Lung (tissue), 12 donors: ENCODE data around the gene BRME1. TPM values are rescaled to one million over a fixed set of nuclear protein-coding genes. Genes with fewer than 3 reads are reported as not detected.

ENCODE experiments used
- ATAC-seq: fragments of 200-7000 bp; cut with Tn5 transposase; one replicate; pipeline ENCODE4 v1.9.1; 2020; ENCODE audit warnings: moderate number of reproducible peaks; ENCODE audit not compliant: insufficient read depth, low FRiP score
- DNase-seq, 3 donors: peaks; one replicate each; pipeline ENCODE4 v3.0.0-alpha.2; 2013 to 2017
- H3K27ac ChIP-seq, 2 donors: one replicate each; pipeline ENCODE4 v1.5.1; 2013; ENCODE audit warnings: mild to moderate bottlenecking in 2 of 2, moderate library complexity in 2 of 2, control low read depth in 1 of 2, inconsistent platforms in 1 of 2, low read depth in 1 of 2, low read length in 1 of 2
- H3K27me3 ChIP-seq, 3 donors: one replicate each; pipeline ENCODE4 v1.5.1; 2013; ENCODE audit warnings: low read length in 2 of 3; ENCODE audit not compliant: control insufficient read depth in 3 of 3, insufficient read depth in 3 of 3
- H3K36me3 ChIP-seq, 4 donors: one replicate each; pipeline ENCODE4 v1.5.1; 2013; ENCODE audit warnings: low read length in 4 of 4, mild to moderate bottlenecking in 1 of 4, moderate library complexity in 1 of 4; ENCODE audit not compliant: control insufficient read depth in 4 of 4, insufficient read depth in 4 of 4
- H3K4me1 ChIP-seq, 5 donors: one replicate each; pipeline ENCODE4 v1.5.1; 2013; ENCODE audit warnings: low read length in 5 of 5, mild to moderate bottlenecking in 2 of 5, moderate library complexity in 1 of 5; ENCODE audit not compliant: control insufficient read depth in 5 of 5, insufficient read depth in 5 of 5
- H3K4me3 ChIP-seq: one replicate; pipeline ENCODE4 v1.5.1; 2013; ENCODE audit warnings: mild to moderate bottlenecking, control low read depth, moderate library complexity
- H3K9ac ChIP-seq, 2 donors: one replicate each; pipeline ENCODE4 v1.5.1; 2013; ENCODE audit warnings: low read length in 2 of 2, control low read depth in 1 of 2; ENCODE audit not compliant: insufficient read depth in 1 of 2
- H3K9me3 ChIP-seq, 4 donors: one replicate each; pipeline ENCODE4 v1.5.1; 2013; ENCODE audit warnings: low read length in 3 of 4, mild to moderate bottlenecking in 1 of 4, moderate library complexity in 1 of 4; ENCODE audit not compliant: control insufficient read depth in 4 of 4, insufficient read depth in 3 of 4
- WGBS, 2 donors: extraction: QIAGEN DNeasy Blood & Tissue Kit; methylation state at CpG; one replicate each; pipeline ENCODE4 v1.1.7; 2013; 5-methylcytosine and 5-hydroxymethylcytosine counted together
- polyA plus RNA-seq, 2 donors: library from polyadenylated mRNA; stranded (reverse); fragments of 200-250 nt; gene quantifications; one replicate each; pipeline ENCODE4 v1.2.1, GENCODE V29; 2013
- total RNA-seq, 2 donors: library from RNA; depleted of rRNA in 1 of 2; stranded (reverse); fragments of >200 nt in 1 of 2; gene quantifications; one replicate each; pipeline ENCODE4 v1.2.1, GENCODE V29; 2014 to 2021
- TF ChIP-seq, protein P1 (sequence below): IDR thresholded peaks from 2 replicates; pipeline ENCODE4 v1.5.1; 2012; ENCODE audit warnings: mild to moderate bottlenecking; ENCODE audit errors: control extremely low read depth, extremely low read depth
- donor health status: control.
- donor health status: control.
- donor health status: Bipolar disorder and iron deficiency.
- donor health status: healthy.
- donor health status: DM: yes; HTN: yes; CAD: no.

The BRME1 gene
- total and polyA plus RNA-seq, 4 donors, result 1.3 to 3.2 (median 2.9) TPM

DNA sequence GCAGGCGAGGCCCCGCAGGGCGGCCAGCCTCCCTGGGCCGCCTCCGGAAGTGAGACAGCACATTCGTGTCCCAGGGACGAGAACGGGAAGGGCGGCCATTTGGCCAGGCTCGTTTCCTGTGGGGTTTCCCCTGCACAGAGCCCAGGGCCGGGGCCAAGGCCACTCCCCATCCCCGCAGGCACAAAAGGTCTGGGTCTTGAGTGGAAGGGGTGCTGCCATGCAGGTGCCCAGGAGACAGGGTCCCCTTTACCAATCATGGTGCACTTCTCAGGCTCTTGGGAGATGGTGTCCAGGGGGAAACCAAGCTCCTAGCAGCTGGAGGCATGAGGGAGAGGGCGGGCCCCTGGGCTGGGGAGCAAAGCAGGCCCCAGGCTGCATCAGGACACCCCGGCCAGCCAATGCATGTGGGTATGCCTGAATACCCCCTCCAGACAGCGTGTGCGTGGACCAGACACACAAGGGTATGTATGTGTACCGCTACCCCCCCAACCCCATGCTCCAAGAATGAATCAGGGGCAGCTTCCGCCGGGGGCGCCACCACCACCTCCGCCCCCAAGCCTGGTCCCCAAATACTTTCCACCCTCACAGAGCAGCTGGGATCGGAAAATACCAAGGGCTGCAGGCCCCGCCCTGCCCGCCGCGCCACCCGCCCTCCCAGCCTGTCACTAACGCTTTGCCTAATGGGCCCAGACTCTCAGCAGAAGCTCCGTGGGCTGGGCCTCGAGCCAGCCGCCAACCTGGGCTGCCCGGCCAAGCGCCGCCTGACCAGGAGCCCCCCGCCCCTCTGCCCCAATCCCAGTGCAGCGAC, 66.6 kb downstream of the BRME1 start:
- Histone ChIP-seq H3K27me3 (no peaks in the 10 kb centered on the region), H3K27ac (peak overlapping the region; percentile 98 to 99), H3K4me3 (peak overlapping the region; percentile 88), H3K9ac (peak overlapping the region in 1 of 2 donors; percentile 67), H3K9me3 (no peaks in the 10 kb centered on the region), H3K36me3 (peaks cover 0 to 19% (median 8%) of the 10 kb centered on the region in 4 donors), H3K4me1 (peaks cover 0 to 58% (median 18%) of the 10 kb centered on the region in 5 donors)
- ATAC-seq (peak; percentile 45), DNase-seq (peak; percentile 88 to 92 (median 91))
- TF ChIP-seq, protein P1, sequence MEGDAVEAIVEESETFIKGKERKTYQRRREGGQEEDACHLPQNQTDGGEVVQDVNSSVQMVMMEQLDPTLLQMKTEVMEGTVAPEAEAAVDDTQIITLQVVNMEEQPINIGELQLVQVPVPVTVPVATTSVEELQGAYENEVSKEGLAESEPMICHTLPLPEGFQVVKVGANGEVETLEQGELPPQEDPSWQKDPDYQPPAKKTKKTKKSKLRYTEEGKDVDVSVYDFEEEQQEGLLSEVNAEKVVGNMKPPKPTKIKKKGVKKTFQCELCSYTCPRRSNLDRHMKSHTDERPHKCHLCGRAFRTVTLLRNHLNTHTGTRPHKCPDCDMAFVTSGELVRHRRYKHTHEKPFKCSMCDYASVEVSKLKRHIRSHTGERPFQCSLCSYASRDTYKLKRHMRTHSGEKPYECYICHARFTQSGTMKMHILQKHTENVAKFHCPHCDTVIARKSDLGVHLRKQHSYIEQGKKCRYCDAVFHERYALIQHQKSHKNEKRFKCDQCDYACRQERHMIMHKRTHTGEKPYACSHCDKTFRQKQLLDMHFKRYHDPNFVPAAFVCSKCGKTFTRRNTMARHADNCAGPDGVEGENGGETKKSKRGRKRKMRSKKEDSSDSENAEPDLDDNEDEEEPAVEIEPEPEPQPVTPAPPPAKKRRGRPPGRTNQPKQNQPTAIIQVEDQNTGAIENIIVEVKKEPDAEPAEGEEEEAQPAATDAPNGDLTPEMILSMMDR, result no peak
- 0 to 2% methylated on average over 35 to 36 of the region's 36 CpGs for WGBS, 2 donors

DNA sequence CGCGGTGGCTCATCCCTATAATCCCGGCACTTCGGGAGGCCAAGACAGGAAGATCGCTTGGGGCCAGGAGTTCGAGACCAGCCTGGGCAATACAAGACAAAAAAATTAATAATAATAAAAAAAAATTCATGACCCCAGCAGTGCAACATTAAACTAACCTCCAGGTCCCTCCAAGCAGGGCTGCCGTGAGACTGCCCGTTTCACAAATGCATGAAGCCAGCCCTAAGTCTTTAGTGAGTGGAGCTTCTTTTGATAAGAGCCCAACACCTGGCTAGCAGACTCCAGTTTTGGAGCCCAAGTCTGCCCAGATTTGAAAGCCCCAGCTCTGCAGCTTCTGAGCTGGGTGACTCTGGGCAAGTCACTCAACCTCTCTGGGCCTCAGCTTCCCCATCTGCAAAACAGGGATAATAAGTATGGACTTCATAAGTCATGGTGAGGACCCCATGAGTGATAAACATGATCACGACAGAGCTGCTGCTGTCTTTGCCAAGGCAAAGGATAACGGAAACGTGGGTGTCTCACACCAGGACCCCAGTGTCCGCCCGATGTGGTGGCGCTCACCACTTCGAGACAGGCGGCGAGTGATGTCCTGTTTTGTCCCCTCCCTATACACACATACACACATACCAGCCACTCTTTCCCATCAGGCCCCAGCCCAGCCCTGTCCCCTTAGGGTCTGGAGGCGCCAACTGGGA, 67.3 kb downstream of the BRME1 start:
- H3K4me3 ChIP-seq, result peak overlapping the region; percentile 27
- TF ChIP-seq, protein P1, result no peak
- ATAC-seq, result no peak
- H3K27me3 ChIP-seq, result no peaks in the 10 kb centered on the region
- DNase-seq, result peak in 1 of 3 donors; percentile 21
- peak overlapping the region; percentile 98 to 99 for H3K27ac ChIP-seq
- peaks cover 0 to 23% (median 13%) of the 10 kb centered on the region in 4 donors for H3K36me3 ChIP-seq
- 34 to 38% methylated on average over 18 of the region's 18 CpGs for WGBS, 2 donors
- peaks cover 0 to 59% (median 13%) of the 10 kb centered on the region in 5 donors for H3K4me1 ChIP-seq
- H3K9me3 ChIP-seq, result no peaks in the 10 kb centered on the region
- H3K9ac ChIP-seq, result no peak overlapping the region

DNA sequence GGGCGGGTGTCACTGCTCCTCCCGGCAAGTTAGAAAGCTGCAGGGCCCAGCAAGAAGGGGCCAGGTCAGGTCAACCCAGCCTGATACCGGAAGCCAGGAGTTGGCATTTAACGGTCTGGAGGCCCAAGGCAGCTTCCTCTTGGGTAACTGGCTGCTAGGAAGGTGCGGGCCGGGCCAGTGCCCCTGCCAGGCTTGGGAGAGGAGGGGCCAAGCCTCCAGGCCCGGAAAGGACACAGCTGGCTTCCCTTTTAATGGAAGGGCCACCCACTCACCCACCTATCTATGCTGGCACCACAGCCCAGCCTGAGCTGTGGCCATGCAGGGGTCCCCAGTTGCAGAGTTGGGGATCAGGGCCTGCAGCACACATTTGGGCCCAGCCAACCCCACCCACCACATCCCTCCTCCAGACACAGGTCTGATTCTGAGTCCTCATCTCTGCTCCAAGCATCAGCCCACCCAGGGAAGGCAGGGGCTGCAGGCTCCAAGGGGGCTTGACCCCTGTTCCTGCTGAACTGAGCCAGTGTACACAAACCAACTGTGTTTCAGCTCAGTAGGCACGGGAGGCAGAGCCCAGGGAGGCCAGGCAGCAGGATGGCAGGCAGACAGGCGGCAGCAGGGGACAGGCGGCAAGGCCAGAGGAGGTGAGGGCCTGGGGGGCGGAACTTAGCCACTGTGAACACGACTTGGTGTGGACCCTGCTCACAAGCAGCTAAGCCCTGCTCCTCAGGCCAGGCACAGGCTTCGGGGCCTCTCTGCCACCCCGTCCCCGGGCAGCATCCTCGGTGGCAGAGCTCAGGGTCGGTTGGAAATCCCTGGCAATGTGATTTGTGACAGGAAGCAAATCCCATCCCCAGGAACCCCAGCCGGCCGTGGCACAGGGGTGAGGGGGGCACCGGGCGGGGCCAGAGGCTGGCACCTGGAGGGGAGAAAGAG, 69.9 kb downstream of the BRME1 start:
- Histone ChIP-seq H3K27ac (peak overlapping the region; percentile 56 to 80), H3K4me1 (peaks cover 0 to 48% (median 9%) of the 10 kb centered on the region in 5 donors), H3K4me3 (no peak overlapping the region), H3K27me3 (no peaks in the 10 kb centered on the region), H3K36me3 (peaks cover 0 to 25% (median 13%) of the 10 kb centered on the region in 4 donors), H3K9me3 (no peaks in the 10 kb centered on the region), H3K9ac (no peak overlapping the region)
- 5 to 32% methylated on average over 20 to 21 of the region's 21 CpGs for WGBS, 2 donors
- DNase-seq (peak in 1 of 3 donors; percentile 26), ATAC-seq (no peak)
- TF ChIP-seq, protein P1, result no peak
